SU-DHL-6 (cell line): ENCODE measurements around the gene MST1.
A peak's percentile ranks its signal among the peaks of the same experiment; 100 is the strongest.

Source experiments
- H2AFZ ChIP-seq: fragments of 200-600 bp; sonication (generic); 2 replicates; pipeline ENCODE4 v1.6.1; 2014; ENCODE audit warnings: low read depth, mild to moderate bottlenecking, moderate library complexity, mixed read lengths, antibody characterized with exemption, low read length; ENCODE audit not compliant: severe bottlenecking
- H3F3A ChIP-seq: fragments of 200-600 bp; shearing (Covaris generic); 2 replicates; pipeline ENCODE4 v1.6.0; 2016; ENCODE audit warnings: antibody characterized with exemption, mild to moderate bottlenecking; ENCODE audit not compliant: insufficient read depth
- H3K27ac ChIP-seq: fragments of 200-600 bp; sonication (generic); 2 replicates; pipeline ENCODE4 v1.5.1; 2016; ENCODE audit warnings: low read depth, mild to moderate bottlenecking, low read length, moderate library complexity, mixed read lengths
- H3K27me3 ChIP-seq: fragments of 200-600 bp; sonication (generic), shearing (Covaris generic); 2 replicates; pipeline ENCODE4 v1.6.0; 2014; ENCODE audit warnings: mild to moderate bottlenecking, low read length
- H3K36me3 ChIP-seq: fragments of 200-600 bp; sonication (generic); 2 replicates; pipeline ENCODE4 v1.6.1; 2014; ENCODE audit warnings: mild to moderate bottlenecking, low read length, mixed read lengths
- H3K4me2 ChIP-seq: fragments of 300-600, 200-600 bp; shearing (Covaris generic), sonication (generic); 2 replicates; pipeline ENCODE4 v1.6.0; 2014; ENCODE audit warnings: low read length, low read depth, mild to moderate bottlenecking; ENCODE audit not compliant: poor library complexity, severe bottlenecking
- H3K4me3 ChIP-seq: fragments of 200-600 bp; sonication (generic); 2 replicates; pipeline ENCODE4 v1.5.1; 2014; ENCODE audit warnings: antibody characterized with exemption, low read length, mild to moderate bottlenecking, mixed read lengths; ENCODE audit not compliant: insufficient read depth, poor library complexity, severe bottlenecking
- H3K79me2 ChIP-seq: fragments of 200-600 bp; sonication (generic); 2 replicates; pipeline ENCODE4 v1.6.1; 2014; ENCODE audit warnings: mild to moderate bottlenecking, low read length, moderate library complexity; ENCODE audit not compliant: insufficient read depth
- H3K9ac ChIP-seq: fragments of 200-600 bp; sonication (generic); 2 replicates; pipeline ENCODE4 v1.7.0; 2014; ENCODE audit warnings: mild to moderate bottlenecking, low read length
- H3K9me2 ChIP-seq: fragments of 200-600 bp; sonication (generic); replicated peaks from 2 replicates; pipeline ENCODE4 v1.6.1; 2014; ENCODE audit warnings: low read length; ENCODE audit not compliant: insufficient read depth
- H3K9me3 ChIP-seq: fragments of 200-600 bp; sonication (generic); 2 replicates; pipeline ENCODE4 v1.6.1; 2014; ENCODE audit warnings: low read length, mixed read lengths; ENCODE audit not compliant: insufficient read depth
- H4K20me1 ChIP-seq: fragments of 200-600 bp; sonication (generic); 2 replicates; pipeline ENCODE4 v1.6.1; 2014; ENCODE audit warnings: low read depth, mild to moderate bottlenecking, antibody characterized with exemption, low read length, moderate library complexity, mixed read lengths
- CTCF ChIP-seq: fragments of 200-600 bp; sonication (generic); IDR thresholded peaks from one replicate; pipeline ENCODE4 v1.5.1; 2017; ENCODE audit warnings: antibody characterized with exemption, mild to moderate bottlenecking, low read length, moderate library complexity; ENCODE audit not compliant: insufficient read depth, poor library complexity, severe bottlenecking
- EZH2phosphoT487 ChIP-seq: fragments of 200-600 bp; sonication (generic), shearing (Covaris generic); conservative IDR thresholded peaks from 2 replicates; pipeline ENCODE4 v1.6.1; 2018; ENCODE audit warnings: mild to moderate bottlenecking, antibody characterized with exemption, low read length, moderate library complexity, mixed read lengths

MST1 gene

DNA sequence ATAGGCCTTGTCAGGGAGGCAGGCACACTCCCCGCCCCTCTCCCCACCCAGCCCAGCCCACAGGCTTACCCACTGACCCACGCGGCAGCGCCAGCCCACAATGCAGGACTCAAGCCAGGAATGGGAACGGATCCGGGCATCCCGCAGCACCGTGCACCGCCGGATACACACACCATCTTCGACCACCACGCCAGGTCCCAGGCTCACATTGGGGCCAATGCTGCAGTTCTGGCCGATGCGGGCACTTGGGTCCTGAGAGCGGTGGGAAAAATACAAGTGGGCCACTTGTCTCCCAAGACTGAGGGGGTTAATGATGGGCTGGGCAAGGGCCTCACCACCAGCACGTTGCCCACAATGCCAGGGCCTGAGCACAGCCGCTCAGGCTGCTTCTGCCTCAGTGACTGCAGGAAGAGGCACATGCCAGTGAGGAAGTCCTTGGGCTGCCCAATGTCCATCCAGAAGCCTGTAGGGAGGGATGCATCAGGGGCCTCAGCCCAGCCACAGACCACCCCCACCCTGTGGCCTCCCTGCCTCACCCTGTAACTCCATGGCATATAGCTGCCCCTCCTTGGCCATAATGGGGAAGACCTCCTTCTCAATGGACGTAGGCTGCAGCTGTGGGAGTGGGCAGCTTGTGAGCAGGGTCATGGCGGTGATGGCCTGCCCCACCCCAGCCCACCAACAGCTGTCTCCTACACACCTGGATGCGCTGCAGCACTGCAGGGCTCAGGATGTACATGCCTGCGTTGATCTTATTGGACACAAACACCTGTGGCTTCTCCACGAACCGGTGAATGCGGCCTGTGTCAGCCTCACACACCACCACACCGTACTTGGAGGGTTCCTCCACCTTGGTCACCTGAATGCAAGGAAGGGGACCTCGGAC lies 32.9 kb upstream of the MST1 start:
- H3K4me2 ChIP-seq, result no peak overlapping the region
- peaks cover 18% of the 10 kb centered on the region for H3F3A ChIP-seq
- no peaks in the 10 kb centered on the region for H3K36me3 ChIP-seq
- no peak overlapping the region for H2AFZ ChIP-seq
- H3K27ac ChIP-seq, result no peak overlapping the region
- no peaks in the 10 kb centered on the region for H3K9me2 ChIP-seq
- no peaks in the 10 kb centered on the region for H4K20me1 ChIP-seq
- no peaks in the 10 kb centered on the region for H3K9me3 ChIP-seq
- H3K9ac ChIP-seq, result peak overlapping the region; percentile 100; the same call in 1 of the 2 replicates
- H3K79me2 ChIP-seq, result 0 out of 2 replicates have a peak, but pooled peaks cover 3% of the 10 kb centered on the region
- no peak overlapping the region for H3K4me3 ChIP-seq
- TF ChIP-seq EZH2phosphoT487 (no peak), CTCF (no peak)
- H3K27me3 ChIP-seq, result no peaks in the 10 kb centered on the region

- no peaks in the 10 kb centered on the region for H3K27me3 ChIP-seq
- H3K4me3 ChIP-seq, result no peak overlapping the region
- H3K79me2 ChIP-seq, result 0 out of 2 replicates have a peak, but pooled peaks cover 3% of the 10 kb centered on the region
- no peak overlapping the region for H3K27ac ChIP-seq
- H3K9ac ChIP-seq, result no peak overlapping the region
- H3K9me2 ChIP-seq, result no peaks in the 10 kb centered on the region
- TF ChIP-seq CTCF, result no peak
- TF ChIP-seq EZH2phosphoT487, result no peak
- H3K4me2 ChIP-seq, result no peak overlapping the region
- H4K20me1 ChIP-seq, result no peaks in the 10 kb centered on the region
- no peaks in the 10 kb centered on the region for H3K9me3 ChIP-seq
- H3F3A ChIP-seq, result peaks cover 18% of the 10 kb centered on the region
- H3K36me3 ChIP-seq, result no peaks in the 10 kb centered on the region
- no peak overlapping the region for H2AFZ ChIP-seq
Measured at GRCh38 chr3:49721596-49721895, 32.3 kb upstream of the MST1 start.

- Histone ChIP-seq H3K9me2 (no peaks in the 10 kb centered on the region), H3K27me3 (no peaks in the 10 kb centered on the region), H3K79me2 (0 out of 2 replicates have a peak, but pooled peaks cover 3% of the 10 kb centered on the region), H3F3A (peaks cover 18% of the 10 kb centered on the region), H4K20me1 (no peaks in the 10 kb centered on the region), H3K36me3 (no peaks in the 10 kb centered on the region), H3K4me2 (no peak overlapping the region), H2AFZ (no peak overlapping the region), H3K27ac (no peak overlapping the region), H3K9me3 (no peaks in the 10 kb centered on the region), H3K9ac (no peak overlapping the region), H3K4me3 (no peak overlapping the region)
- TF ChIP-seq CTCF (no peak), EZH2phosphoT487 (no peak)
Measured at GRCh38 chr3:49720855-49721595, 31.8 kb upstream of the MST1 start.
